Endodermal cell (in vitro differentiated cells): ENCODE data around the gene UGP2. TPM values are rescaled to one million over a fixed set of nuclear protein-coding genes. Genes with fewer than 3 reads are reported as not detected.

Experiments used
- DNase-seq: peaks from one replicate; pipeline ENCODE4 v3.0.0-alpha.2; 2017
- H3K27ac ChIP-seq: 2 replicates; pipeline ENCODE4 v1.5.1; 2013; ENCODE audit warnings: mild to moderate bottlenecking, low read depth, low read length, moderate library complexity
- H3K27me3 ChIP-seq: 2 replicates; pipeline ENCODE4 v1.6.1; 2013; ENCODE audit warnings: mild to moderate bottlenecking, low read length, moderate library complexity; ENCODE audit not compliant: insufficient read depth, control insufficient read depth, poor library complexity, severe bottlenecking
- H3K36me3 ChIP-seq: 2 replicates; pipeline ENCODE4 v1.7.0; 2013; ENCODE audit warnings: mild to moderate bottlenecking, low read length, moderate library complexity; ENCODE audit not compliant: control insufficient read depth, insufficient read depth
- H3K4me1 ChIP-seq: one replicate; pipeline ENCODE4 v1.7.0; 2013; ENCODE audit warnings: low read length; ENCODE audit not compliant: control insufficient read depth, insufficient read depth
- H3K4me3 ChIP-seq: 2 replicates; pipeline ENCODE4 v1.5.1; 2013; ENCODE audit warnings: mild to moderate bottlenecking, low read length, moderate library complexity
- H3K9ac ChIP-seq: 2 replicates; pipeline ENCODE4 v1.6.1; 2013; ENCODE audit warnings: mild to moderate bottlenecking, low read length, moderate library complexity; ENCODE audit not compliant: poor library complexity, severe bottlenecking; ENCODE audit errors: extremely low read depth
- H3K9me3 ChIP-seq: 2 replicates; pipeline ENCODE4 v1.6.1; 2013; ENCODE audit warnings: mild to moderate bottlenecking, low read length, moderate library complexity; ENCODE audit not compliant: control insufficient read depth
- H3K27ac Mint-ChIP-seq: 2 replicates; pipeline ENCODE4 v1.8.0; 2020; ENCODE audit warnings: mixed read lengths
- H3K27me3 Mint-ChIP-seq: 2 replicates; pipeline ENCODE4 v1.8.0; 2021; ENCODE audit warnings: mild to moderate bottlenecking, mixed read lengths; ENCODE audit not compliant: insufficient read depth
- H3K36me3 Mint-ChIP-seq: 2 replicates; pipeline ENCODE4 v1.8.0; 2020; ENCODE audit warnings: low read depth, mixed read lengths
- H3K4me1 Mint-ChIP-seq: 2 replicates; pipeline ENCODE4 v1.8.0; 2020; ENCODE audit warnings: mixed read lengths
- H3K4me3 Mint-ChIP-seq: 2 replicates; pipeline ENCODE4 v1.8.0; 2020; ENCODE audit warnings: mild to moderate bottlenecking, moderate library complexity, mixed read lengths
- H3K9me3 Mint-ChIP-seq: 2 replicates; pipeline ENCODE4 v1.8.0; 2020; ENCODE audit warnings: mild to moderate bottlenecking, mixed read lengths
- CTCF ChIP-seq: fragments of 200-600 bp; sonication (generic); conservative IDR thresholded peaks from 2 replicates; pipeline ENCODE4 v1.5.0; 2021; ENCODE audit warnings: antibody characterized with exemption, mild to moderate bottlenecking
- WGBS, 2 experiments: methylation state at CpG; one replicate each; pipeline versions ENCODE4 v1.1.5 to v1.1.7; 2013; ENCODE audit warnings: missing lambda C conversion rate in 2 of 2, mixed read lengths in 1 of 2; ENCODE audit not compliant: insufficient coverage in 1 of 2, insufficient read length in 1 of 2; 5-methylcytosine and 5-hydroxymethylcytosine counted together
- total RNA-seq, 2 donors: library from RNA; stranded (reverse); fragmentation: NEBNext Ultra II Directional in 1 of 2; extraction: Animal tissue kit (Norgen Biotek cat#: 25700) in 1 of 2; gene quantifications; 2 replicates in 1 of 2; 3 replicates in 1 of 2; pipeline ENCODE4 v1.2.1, GENCODE V29; 2021

Gene UGP2
- total RNA-seq, 2 donors from 2014 or later = 104 to 136 TPM

GRCh38 chr2:63882395-63883105, 40.9 kb downstream of the UGP2 start:
- Mint-ChIP-seq H3K4me3 (no peak overlapping the region), H3K4me1 (peaks cover 31% of the 10 kb centered on the region), H3K27ac (no peak overlapping the region), H3K36me3 (peaks cover 57% of the 10 kb centered on the region), H3K27me3 (no peaks in the 10 kb centered on the region), H3K9me3 (no peaks in the 10 kb centered on the region)
- H3K27ac ChIP-seq = no peak overlapping the region
- WGBS, 2 experiments = 92 to 100% methylated on average over 2 to 3 of the region's 3 CpGs
- H3K9ac ChIP-seq = no peak overlapping the region
- peaks cover 3% of the 10 kb centered on the region for H3K4me1 ChIP-seq
- no peak for TF ChIP-seq CTCF
- no peak for DNase-seq
- H3K9me3 ChIP-seq = no peaks in the 10 kb centered on the region
- no peak overlapping the region for H3K4me3 ChIP-seq
- no peaks in the 10 kb centered on the region for H3K27me3 ChIP-seq
- H3K36me3 ChIP-seq = peaks cover 61% of the 10 kb centered on the region

- Mint-ChIP-seq H3K27ac (no peak overlapping the region), H3K4me3 (no peak overlapping the region), H3K9me3 (no peaks in the 10 kb centered on the region), H3K36me3 (peaks cover 67% of the 10 kb centered on the region), H3K27me3 (no peaks in the 10 kb centered on the region), H3K4me1 (peaks cover 41% of the 10 kb centered on the region)
- no peaks in the 10 kb centered on the region for H3K27me3 ChIP-seq
- peaks cover 91% of the 10 kb centered on the region for H3K36me3 ChIP-seq
- H3K9ac ChIP-seq = no peak overlapping the region
- no peak for DNase-seq
- H3K4me1 ChIP-seq = no peaks in the 10 kb centered on the region
- no peak overlapping the region for H3K27ac ChIP-seq
- no peaks in the 10 kb centered on the region for H3K9me3 ChIP-seq
- H3K4me3 ChIP-seq = no peak overlapping the region
- 93% methylated on average over 2 of the region's 2 CpGs; no CpG with 5 or more reads in 1 of the 2 experiments for WGBS, 2 experiments
- TF ChIP-seq CTCF = no peak
These were observed 44.7 kb downstream of the UGP2 start for GRCh38 chr2:63886445-63886844.

- Histone ChIP-seq H3K36me3 (peaks cover 94% of the 10 kb centered on the region), H3K27ac (no peak overlapping the region), H3K4me1 (no peaks in the 10 kb centered on the region), H3K27me3 (no peaks in the 10 kb centered on the region), H3K9ac (no peak overlapping the region), H3K9me3 (no peaks in the 10 kb centered on the region), H3K4me3 (no peak overlapping the region)
- H3K27me3 Mint-ChIP-seq = no peaks in the 10 kb centered on the region
- TF ChIP-seq CTCF = no peak
- H3K4me1 Mint-ChIP-seq = peaks cover 34% of the 10 kb centered on the region
- no peak for DNase-seq
- peaks cover 62% of the 10 kb centered on the region for H3K36me3 Mint-ChIP-seq
- H3K27ac Mint-ChIP-seq = peak overlapping the region; percentile 2
- 89 to 96% methylated on average over 2 of the region's 2 CpGs for WGBS, 2 experiments
- no peak overlapping the region for H3K4me3 Mint-ChIP-seq
- no peaks in the 10 kb centered on the region for H3K9me3 Mint-ChIP-seq
These were observed 46.4 kb downstream of the UGP2 start for GRCh38 chr2:63888053-63888452.
